ENCODE measurements around the gene MIEF2. TPM values are rescaled to one million over a fixed set of nuclear protein-coding genes. Genes with fewer than 3 reads are reported as not detected.
A peak's percentile ranks its signal among the peaks of the same experiment; 100 is the strongest.

The MIEF2 gene
- total and polyA plus RNA-seq, 2 donors (not counting 1 experiment from before 2014, with no cell fraction given) = 13.3 to 18.7 TPM

DNA sequence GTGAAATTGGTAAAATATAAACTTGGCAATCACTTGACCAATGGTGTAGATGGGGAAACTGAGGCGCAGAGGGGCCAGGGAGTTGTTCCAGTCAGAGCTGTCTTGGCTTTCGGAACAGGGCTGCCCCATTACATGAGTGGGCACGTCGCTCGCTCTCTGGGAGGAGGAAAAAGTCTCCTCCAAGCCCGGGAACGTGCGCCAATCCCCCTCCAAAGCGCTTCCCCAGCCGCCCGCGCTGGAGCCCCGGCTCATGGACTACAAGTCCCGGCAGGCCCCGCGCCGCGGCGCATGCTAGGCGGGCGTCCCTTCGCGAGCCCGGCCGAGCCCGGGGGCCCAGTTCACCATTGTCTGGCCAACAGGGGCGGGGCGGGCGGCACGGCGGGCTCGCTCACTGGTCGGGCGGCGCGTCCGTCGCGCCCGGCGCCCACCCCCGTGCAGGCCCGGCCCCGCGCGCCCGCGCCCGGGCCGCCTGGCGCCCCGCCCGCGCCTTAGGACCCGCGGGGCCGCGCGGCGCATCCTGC lies 35.3 kb upstream of the MIEF2 start, which contains the start of gene LLGL1:
Gene LLGL1, plus strand, starts transcription at position 515 of the 521 bp plus-strand sequence. CDS start 48 bp downstream, outside the sequence.
- Histone ChIP-seq H3K4me2 (replicated peaks; ENCODE audit: low read depth, low read length, poor library complexity, severe bottlenecking) (peak within 1 kb of the TSS; percentile 93), H4K20me1 (ENCODE audit: control insufficient read depth, insufficient read depth, low read length, poor library complexity, severe bottlenecking) (no peaks in the 10 kb centered on the region), H3K27me3 (replicated peaks in 1 of 4; ENCODE audit: control extremely low read depth in 1 of 4, control insufficient read depth in 3 of 4, insufficient read depth in 4 of 4, low read length in 3 of 4) (no peaks in the 10 kb centered on the region), H3K27ac (ENCODE audit: low read length in 2 of 2) (no peak within 1 kb of the TSS), H3K9me3 (ENCODE audit: control extremely low read depth in 1 of 3, control insufficient read depth in 2 of 3, insufficient read depth in 1 of 3, low read length in 2 of 3) (no peaks in the 10 kb centered on the region), H3K4me3 (ENCODE audit: control extremely low read depth in 1 of 5, extremely low read depth in 1 of 5, insufficient read depth in 1 of 5, low read depth in 2 of 5, low read length in 4 of 5) (peak within 1 kb of the TSS; percentile 59 to 80 (median 70)), H3K79me2 (ENCODE audit: control insufficient read depth, insufficient read depth, low read length) (peaks cover 13% of the 10 kb centered on the region), H3K36me3 (replicated peaks in 1 of 2; ENCODE audit: control extremely low read depth in 1 of 2, control insufficient read depth in 1 of 2, extremely low read depth in 1 of 2, insufficient read depth in 2 of 2, low read length in 1 of 2) (no peaks in the 10 kb centered on the region), H2AFZ (ENCODE audit: insufficient read depth, low read depth, low read length, poor library complexity, severe bottlenecking) (peak within 1 kb of the TSS; percentile 90), H3K9ac (ENCODE audit: low read length) (peak within 1 kb of the TSS; percentile 67), H3K4me1 (ENCODE audit: control insufficient read depth in 2 of 2, insufficient read depth in 2 of 2, low read length in 2 of 2) (peaks cover 10 to 16% of the 10 kb centered on the region in 2 donors)
- ATAC-seq (ENCODE audit: low read depth) = peak; percentile 98
- TF ChIP-seq EZH2 (IDR thresholded peaks at IDR 0.05; ENCODE audit: borderline replicate concordance, insufficient read depth, low read depth, low read length, poor library complexity, severe bottlenecking) = no peak
- TF ChIP-seq, protein P1, sequence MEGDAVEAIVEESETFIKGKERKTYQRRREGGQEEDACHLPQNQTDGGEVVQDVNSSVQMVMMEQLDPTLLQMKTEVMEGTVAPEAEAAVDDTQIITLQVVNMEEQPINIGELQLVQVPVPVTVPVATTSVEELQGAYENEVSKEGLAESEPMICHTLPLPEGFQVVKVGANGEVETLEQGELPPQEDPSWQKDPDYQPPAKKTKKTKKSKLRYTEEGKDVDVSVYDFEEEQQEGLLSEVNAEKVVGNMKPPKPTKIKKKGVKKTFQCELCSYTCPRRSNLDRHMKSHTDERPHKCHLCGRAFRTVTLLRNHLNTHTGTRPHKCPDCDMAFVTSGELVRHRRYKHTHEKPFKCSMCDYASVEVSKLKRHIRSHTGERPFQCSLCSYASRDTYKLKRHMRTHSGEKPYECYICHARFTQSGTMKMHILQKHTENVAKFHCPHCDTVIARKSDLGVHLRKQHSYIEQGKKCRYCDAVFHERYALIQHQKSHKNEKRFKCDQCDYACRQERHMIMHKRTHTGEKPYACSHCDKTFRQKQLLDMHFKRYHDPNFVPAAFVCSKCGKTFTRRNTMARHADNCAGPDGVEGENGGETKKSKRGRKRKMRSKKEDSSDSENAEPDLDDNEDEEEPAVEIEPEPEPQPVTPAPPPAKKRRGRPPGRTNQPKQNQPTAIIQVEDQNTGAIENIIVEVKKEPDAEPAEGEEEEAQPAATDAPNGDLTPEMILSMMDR (IDR thresholded peaks at IDR 0.05) = no peak
- Mint-ChIP-seq H3K27me3 (no peaks in the 10 kb centered on the region), H3K27ac (peak within 1 kb of the TSS; percentile 76), H3K4me1 (peaks cover 10% of the 10 kb centered on the region), H3K9me3 (ENCODE audit: insufficient read depth) (no peaks in the 10 kb centered on the region), H3K4me3 (peak within 1 kb of the TSS; percentile 91)
- intact Hi-C loops (cut with micrococcal nuclease) = loop anchor here (1.0 kb wide), 4 partner anchors 35 to 90 kb away; partner anchors contain the start of genes ALKBH5, MIEF2 and SMCR8
- peak; percentile 95 for DNase-seq
- ChIA-PET POLR2A (interaction anchor here (0.6 kb wide), 2 partner anchors 18 to 402 kb away, joined by 3 to 4 read pairs; no protein-coding TSS in a partner anchor), CTCF (no interaction called here)
- WGBS (ENCODE audit: insufficient coverage) = under 1% methylated on average over 60 of the region's 60 CpGs

Measured in B cell (primary cell).